HG03442 (cell line): ENCODE data around the gene MRPL14.

Experiments
- ATAC-seq: cut with Tn5 transposase; IDR thresholded peaks from one replicate; pipeline ENCODE4 v1.9.1; 2021; ENCODE audit warnings: mild to moderate bottlenecking, moderate library complexity; ENCODE audit not compliant: unreplicated experiment

MRPL14 gene

DNA sequence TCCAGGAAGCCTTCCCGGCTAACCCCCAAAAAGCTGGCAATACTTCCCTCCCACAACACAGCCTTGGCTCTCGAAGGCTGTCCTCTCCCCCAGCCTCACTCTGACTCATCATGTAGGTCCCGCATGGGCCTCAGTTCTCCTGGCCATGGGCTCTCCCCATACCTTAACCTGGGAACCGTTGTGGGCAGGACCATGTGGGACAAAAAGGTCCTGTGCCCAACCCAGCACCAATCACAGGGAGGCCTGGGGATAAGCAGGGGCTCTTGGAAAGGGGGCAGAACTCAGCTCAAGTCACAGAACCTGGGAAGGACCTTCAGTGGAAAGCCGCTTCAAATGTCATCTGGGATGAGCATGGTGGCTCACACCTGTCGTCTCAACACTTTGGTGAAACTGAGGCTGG, 45.5 kb downstream of the MRPL14 start:
- no peak for ATAC-seq

DNA sequence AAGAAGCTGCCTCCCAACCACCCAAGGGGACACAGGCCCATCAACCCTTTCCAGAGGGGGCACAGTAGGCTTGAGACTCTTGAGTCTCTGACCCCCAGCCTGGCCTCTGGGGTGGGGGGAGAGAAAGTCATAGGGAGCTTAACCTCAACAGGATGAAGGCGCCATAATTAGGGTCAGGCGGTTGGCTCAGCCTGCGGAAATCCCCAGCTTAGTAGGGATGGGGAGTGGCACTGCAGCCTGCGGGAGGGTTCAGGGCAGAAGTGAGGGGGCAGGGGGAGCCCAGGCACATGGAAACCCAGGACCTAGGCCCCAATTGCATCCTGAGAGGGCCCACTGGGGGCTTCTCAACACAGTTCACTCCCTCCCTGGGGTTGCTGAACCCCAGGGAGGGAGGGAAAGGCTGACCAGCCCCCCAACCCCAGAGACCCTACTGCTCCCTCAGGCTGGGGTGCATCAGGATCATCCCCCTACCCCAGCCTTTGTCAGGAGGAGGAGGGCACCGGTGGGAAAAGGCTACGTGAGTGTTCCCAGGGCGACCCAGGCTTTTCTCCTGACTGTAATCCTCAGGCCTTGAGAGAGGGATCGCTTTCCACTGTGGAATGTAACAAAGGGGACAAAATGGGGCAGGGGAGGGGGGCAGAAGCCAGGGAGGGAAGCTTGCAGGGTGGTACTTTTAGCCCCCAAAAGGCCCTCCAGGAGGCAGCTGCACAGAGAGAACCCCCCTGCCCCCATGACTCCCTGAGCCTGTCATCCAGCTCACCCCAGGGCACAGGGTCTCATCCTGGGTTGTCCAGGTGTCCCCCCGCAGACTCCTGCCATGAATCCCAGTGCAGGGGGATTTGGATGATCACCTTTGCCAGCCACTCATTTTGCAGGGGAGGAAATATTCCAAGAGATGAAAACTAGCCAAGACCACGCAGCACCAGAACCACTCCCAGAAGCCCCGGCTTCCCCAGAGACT, 46.4 kb downstream of the MRPL14 start:
- ATAC-seq = no peak

DNA sequence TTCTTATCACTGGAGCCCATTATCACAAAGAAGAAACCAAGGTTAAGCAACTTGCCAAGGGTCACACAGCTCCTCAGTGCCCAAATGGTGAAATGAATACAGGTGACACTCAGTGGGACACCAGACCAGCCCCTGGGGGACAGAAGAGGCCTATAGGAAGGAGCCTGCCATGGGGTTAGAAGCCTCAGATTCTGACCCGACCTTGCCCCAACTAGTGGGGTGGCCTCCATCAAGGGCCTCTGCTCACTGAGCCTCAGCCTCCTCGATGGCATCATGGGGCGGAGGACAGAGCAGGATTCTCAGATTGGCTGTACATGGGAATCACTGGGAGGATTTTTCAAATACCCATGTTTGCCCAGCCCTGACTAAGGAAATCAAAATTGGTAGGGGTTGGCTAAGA, 47.6 kb downstream of the MRPL14 start:
- ATAC-seq = no peak

DNA sequence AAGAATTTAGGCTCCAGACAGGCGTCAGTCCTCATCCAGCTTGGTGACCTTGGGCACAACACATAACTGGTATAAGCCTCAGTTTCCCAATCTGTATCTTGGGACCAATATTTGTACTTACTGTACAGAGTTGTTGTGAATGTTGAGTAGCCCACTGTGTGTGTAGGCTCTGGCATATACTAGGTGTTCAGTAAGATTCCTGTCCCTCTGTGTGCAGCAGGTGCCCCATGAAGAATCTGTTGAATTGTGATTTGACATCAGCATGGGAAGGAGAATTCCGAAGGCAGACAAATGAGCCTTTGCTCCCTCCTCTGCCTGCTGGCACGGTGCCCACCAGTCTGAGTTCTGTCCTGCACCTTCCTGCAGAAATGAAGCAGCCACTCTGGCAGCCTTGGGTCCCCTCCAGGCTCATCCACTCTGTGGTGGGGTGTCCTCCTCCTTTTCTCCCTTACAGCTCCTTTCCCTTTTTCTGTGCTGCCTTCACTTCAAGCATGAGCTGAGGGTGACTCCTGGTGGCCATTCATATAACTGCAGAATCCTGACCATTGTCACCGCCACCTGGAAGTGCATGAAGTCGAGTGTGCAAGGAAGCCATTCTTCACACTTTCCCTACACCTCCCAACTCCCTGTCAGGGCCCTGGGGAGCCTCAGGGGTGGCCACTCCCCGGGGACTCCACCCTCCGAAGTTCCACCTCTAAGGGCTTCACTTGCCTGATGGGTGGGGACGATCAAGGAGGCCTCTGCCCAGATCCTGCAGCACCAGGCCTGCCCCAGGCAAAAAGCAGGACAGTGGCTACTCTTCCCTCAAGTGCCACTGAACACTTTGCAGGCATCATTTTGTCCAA, 48.2 kb downstream of the MRPL14 start:
- no peak for ATAC-seq

DNA sequence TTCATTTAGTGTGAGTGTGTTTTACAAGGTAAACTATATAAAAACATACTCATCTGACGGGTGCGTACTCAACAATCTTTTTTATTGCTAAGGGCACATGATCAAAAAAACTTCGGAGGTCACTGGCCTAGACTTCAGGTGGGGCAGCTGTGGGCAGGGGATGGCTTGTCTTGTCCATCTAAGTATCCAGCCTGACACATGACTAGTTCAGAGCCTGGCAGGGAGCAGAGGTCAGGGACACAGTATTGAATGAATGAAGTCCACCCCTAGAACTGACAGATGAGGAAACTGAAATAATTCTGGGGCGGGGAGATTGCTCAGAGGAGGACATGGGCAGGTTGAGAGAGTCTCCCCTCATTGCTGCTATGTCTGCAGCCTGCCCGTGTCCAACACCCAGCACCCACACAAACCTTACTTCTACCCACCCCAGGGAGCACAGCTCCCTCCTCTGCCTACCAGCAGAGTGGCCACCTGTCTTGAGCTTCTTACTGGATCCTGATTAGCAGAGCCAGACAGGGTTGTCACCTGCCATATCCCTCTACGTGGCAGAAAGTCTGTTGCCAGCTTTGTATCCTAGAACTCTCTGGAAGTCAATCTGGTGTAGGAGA, 48.9 kb downstream of the MRPL14 start:
- no peak for ATAC-seq

DNA sequence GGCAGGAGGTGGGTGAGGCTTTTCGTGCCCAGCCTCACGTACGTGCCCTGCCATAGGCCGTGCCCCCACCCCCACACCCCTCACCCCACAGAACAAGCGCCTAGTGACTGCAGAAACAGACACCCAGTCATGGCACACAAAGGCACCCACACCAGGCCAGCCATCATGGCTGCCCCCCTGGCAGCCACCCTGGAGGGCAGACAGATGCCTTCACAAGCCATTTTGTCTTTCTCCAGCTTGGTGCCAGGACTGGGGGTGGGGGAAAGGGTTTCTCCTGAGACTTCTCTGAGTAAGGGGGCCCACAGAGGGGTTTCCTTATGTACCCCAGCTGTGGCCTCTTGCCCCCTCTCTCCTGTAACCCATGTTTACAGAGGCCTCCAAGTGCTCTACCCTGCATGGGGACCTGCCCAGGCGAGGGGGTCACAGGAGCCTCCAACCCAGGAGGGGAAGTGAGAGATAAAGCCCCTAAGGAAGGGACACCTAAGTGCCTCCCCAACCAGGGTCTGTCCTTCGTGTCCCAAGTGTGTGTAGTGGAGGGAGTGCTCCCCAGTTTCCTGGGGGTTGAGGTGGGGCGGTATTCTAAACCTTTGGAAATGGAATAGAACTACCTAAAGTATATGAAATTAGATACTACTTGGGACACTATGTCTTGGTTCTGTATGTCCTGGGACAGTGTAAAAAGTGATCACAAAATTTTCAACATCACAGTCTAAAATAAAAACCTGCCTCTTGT, 49.9 kb downstream of the MRPL14 start:
- ATAC-seq = no peak

DNA sequence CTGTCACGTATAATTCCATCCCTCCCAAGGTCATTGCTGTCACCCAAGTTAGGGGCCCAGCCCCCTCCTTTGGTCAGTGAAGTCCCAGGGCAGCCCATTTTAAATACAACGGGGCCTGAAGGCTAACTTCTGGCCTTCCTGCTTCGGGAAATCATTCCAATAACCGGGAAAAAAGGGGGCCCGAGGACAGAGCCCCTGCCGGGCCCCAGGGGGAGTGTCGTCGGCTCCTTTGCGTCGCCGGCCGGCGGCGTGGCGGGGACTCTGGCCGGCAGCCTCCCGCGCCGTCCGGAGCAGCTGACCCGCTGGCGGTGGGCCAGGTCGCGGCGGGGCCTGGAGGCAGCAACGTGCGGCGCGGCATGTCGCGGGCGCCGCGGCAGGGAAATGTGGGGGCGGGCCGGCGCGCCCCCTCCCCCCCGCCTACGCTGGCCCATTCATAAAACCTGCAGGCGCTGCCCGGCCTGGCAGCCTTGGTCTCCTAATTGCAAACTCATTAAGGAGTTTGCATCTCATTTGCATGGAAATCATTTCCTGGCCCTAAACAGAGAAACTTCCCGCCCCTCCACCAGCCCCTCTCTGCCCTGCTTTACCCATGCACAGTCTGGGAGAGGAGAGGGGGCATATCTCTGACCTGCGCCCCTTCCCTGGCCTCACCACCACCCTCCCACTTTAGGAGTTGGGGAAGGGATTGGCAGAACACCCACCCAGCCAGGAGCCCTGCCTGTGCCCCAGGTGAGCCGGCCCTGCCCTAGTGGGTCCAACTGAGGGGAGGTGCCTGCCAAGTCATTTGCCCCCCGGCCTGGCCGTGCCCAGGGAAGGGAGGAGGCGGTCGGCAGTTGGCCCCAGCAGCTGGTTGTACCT, 50.7 kb downstream of the MRPL14 start:
- no peak for ATAC-seq

DNA sequence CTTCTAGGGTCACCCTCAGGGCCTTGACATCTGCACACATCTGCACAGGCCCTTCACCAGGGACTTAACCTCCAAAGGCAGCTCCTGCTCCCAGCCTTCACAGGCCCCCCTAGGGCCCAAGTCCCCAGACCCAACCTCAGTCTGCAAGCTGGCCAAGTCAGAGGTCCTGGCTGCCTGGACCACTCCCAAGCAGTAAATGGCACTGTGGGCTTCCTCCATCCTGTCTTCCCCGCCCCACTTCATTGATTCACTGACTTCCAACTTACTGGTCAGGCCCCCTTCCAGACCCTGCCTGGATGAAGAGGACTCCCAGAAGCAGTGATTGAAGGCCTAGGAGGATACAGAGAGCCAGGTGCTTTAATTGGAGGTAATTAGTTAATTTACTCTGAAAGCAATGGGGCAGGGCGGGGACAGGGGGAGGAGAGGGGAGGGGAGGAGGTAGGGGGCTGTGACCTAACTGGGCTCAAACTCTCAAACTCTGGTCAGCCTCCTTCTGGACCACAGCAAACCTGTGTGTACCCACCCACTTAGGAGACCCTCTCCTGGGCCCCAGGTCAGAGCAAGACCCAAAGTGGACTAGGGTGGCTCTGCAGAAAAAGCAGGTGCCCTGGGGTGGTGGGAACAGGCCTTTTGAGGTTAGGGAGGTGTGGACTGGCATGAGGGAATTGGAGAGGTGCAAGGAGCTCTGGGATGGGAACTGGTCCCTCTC, 51.5 kb downstream of the MRPL14 start:
- no peak for ATAC-seq

DNA sequence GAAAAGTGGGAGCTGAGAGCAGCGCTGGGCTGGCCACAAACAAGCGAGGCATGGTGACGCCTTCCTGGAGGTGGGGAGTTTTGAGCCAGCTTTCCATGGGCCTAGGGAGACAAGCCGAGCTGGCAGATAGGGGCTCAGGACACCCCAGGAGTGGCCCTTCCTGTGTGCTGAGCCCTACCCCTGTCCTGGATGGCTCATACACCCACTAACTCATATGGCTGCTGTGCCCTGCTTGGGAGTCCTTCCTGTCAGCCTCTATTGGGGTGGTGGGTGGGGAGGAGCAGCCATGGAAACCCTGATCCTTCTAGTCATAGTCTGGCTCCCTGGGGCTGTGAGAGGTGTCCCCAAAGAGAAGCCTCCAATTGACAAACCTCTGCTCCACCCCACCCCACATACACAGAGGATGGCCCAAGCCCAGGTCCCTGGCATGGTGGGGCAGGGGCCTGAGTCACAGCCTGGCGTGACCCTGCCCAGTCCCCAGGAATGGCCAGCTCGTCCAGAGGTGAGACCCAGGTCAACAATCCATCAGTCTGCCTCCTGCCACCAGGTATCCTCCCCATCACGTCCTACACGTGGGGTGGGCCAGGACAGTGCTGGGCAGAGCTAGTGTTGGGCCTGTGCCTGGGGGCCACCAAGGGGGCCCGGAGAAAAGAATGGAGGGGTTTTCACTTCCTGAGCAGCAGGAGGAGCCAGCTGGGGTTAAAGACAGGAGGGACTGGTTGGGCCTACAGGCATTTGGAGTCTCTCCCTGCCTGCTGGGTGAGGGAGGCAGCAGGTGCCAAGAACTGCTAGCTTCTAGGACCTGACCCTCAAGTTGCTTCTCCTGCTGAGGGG, 52.2 kb downstream of the MRPL14 start:
- ATAC-seq = no peak

DNA sequence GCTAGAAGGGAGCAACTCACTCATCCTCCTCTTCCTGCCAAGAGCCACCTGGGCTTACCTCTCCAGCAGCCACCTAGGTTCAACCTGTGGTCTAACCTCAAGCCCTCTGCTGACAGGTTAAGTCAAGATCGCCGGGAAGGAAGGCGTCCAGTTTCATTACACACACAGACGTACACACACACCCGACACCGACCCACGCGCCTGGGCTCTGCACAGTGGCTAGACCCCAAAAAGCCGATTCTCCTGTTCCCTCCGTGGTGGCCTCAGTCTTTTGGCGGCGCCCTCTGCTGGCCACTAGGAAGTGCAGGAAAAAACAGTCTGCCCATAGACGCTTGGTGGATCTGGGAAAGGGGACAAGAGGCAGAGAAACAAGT, 52.8 kb downstream of the MRPL14 start:
- no peak for ATAC-seq

DNA sequence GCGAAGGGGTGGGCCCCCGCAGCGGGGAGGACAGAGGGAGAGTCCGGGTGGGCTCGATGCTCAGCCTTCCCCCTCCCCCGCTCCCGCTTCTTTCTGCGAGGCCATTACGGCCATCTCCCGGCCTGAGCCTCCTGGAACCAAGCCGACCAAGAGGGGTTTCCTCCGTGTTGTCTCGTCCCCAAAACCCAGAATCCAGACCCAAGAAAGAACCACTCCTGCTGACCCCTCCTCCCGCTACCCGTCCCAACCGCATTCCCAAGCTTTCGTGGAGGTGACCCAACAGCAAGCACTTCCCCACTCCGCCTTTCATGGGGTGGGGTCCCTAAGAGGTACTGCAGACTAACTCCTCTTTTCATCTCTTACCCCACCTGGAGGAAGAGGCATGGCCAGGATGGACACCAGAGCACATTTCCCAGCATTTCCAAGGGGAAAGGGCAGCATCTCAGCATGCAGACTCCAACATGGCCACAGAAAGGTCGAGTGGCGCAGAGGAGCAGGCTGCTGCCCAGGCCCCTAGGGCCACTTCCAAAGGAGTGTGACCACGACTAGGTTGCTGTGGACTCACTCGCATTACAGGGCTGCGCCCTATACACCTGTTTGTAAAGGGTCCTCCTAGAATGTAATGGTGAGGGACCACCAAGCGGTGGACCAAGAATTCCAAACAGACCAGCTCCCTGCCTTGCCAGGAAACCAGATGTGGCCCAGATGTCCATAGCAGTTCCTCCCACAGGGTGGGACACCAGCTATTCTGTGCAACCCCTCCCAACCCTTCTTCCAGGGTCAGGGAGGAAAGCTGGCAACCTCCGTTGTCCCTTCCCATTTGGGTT, 53.4 kb downstream of the MRPL14 start:
- ATAC-seq = no peak

DNA sequence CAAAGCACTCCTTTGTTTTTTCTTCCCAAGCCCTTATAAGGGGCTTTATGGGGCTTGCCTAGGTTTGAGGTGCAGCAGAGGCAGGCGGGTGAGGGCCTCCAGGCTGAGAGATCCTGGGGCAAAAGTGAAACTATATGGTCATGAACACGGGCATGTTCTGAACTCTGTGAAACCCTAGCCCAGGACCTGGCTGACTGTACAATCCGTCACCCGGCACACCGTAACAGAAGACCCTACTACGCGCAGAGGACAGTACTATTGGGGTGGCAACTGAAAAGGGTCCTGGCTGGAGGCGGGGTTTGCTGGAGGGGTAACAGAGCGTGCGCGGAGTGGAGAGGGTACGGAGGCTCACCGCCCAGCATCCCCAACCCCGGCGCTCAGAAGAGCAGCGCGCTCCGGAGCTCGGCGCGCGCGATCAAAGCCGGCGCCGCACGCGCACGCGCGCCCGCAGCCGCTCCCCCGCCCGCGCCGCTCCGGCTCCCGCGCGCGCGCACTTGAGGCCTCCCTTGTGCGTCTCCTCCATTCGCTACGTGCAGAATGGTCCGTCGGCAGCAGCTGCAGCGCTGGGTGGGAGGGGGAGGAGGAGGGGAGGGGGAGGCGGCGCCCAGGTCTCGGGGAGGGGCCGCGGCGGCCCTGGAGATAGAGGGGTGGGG, 54.2 kb downstream of the MRPL14 start:
- ATAC-seq = peak; percentile 49

DNA sequence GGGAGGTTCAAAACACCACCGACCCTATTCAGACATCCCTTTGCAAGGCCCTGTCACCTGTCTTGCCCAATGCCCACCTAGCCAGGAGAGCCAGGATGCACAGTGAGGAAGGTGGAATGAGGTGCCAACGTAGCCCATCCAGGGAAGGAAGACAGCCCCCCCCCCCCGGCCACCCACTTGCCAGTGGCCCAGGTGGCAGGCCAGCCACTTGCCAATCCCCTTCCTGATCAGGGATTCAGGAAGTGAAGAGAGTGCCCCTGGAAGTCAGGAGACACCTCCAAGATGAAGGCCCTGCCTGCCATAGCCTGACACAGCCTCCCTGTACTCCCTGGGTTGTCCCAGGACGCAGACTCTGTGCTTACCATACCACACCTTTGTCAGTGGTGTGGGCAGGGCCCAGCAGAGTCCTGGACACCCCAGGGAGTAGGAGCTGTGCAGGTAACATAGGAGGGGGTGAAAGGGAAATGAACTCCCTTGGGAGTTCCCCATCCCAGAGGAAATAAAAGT, 54.7 kb downstream of the MRPL14 start:
- no peak for ATAC-seq

DNA sequence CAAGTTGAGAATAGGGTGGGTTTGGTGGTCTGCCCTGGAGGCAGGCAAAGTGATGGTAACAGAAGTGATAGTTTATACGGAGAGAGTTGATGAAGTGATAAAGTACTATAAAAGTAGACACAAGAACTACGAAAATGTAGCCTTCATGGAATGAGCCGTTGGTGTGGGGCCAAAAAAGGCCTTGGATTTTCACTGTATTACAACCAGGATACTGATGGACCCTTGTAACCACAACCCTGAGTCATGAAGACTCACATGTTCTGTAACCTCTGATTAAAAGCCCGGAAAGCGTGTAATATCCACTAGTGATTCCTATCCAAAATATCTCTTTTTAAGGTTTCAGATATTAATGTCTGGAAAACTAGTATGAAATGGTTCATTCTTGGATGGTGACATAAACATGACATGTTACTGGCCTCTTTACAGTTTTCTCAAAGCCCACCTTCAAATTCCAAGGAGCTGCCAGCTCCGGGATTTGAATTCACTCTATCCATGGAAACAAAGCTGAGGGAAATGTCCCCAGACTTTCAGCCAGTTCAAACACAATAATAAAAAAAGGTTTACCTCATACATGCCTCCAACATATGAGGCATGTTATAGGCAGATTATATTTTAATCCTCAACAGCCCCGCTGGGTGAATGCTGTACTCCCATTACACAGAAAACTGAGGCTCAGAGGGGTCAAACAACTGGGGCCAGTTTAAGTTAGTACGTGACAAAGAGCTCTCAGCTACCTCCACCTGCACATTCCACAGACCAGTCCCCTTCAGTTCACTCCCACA, 55.4 kb downstream of the MRPL14 start:
- ATAC-seq = no peak

DNA sequence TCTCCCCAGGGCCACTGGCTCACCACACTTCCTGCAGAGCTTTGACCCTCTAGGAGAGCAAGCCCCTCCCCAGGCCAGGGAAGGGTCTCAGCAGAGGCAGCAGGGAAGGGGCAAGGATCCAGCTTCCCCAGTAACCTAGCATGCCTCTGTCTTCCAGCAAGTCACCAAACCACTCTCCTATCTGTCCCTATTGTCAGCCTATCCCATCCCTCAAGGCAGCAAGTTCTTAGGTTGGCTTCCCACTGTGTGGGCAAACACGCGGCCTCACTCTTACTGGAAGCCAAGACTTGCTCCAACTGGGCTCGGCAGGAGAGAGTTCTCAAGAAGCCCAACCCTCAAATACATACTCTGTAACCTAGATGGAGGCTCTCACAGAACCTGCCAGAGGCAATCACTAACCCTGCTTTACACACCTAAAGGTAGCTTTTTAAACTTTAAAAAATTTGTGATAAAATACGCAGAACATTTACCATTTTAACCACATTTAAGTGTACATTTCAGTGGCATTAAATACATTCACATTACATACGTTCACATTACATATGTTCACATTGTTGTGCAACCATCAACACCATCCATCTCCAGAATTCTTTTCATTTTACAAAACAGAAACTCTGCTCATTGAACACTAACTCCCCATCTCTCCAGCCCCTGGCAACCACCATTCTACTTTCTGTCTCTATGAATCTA, 58.5 kb downstream of the MRPL14 start:
- ATAC-seq = no peak
